ENCODE measurements around the gene ZNF839.

ZNF839 gene

GRCh38 chr14:102320671-102321455, 1.3 kb downstream of the ZNF839 start:
- TF ChIP-seq REST (IDR thresholded peaks at IDR 0.05; ENCODE audit: insufficient read depth in 1 of 2, low read depth in 2 of 2, low read length in 2 of 2) (no peak), POLR2AphosphoS5 (IDR thresholded peaks at IDR 0.05; ENCODE audit: low read depth, low read length) (no peak), FOXP2 (optimal IDR thresholded peaks at IDR 0.05; ENCODE audit: borderline replicate concordance, extremely low read depth, extremely low read length, insufficient read depth) (no peak), SIN3A (IDR thresholded peaks at IDR 0.05; ENCODE audit: borderline replicate concordance, insufficient read depth, low read length) (no peak), TAF1 (IDR thresholded peaks at IDR 0.05; ENCODE audit: borderline replicate concordance, insufficient read depth, low read length) (no peak)

GRCh38 chr14:102321456-102322422, 2.2 kb downstream of the ZNF839 start:
- no peak for TF ChIP-seq FOXP2 (optimal IDR thresholded peaks at IDR 0.05; ENCODE audit: borderline replicate concordance, extremely low read depth, extremely low read length, insufficient read depth)

GRCh38 chr14:102323102-102323501, 3.6 kb downstream of the ZNF839 start:
- TF ChIP-seq POLR2AphosphoS5 (IDR thresholded peaks at IDR 0.05; ENCODE audit: low read depth, low read length), result no peak
- no peak for TF ChIP-seq FOXP2 (optimal IDR thresholded peaks at IDR 0.05; ENCODE audit: borderline replicate concordance, extremely low read depth, extremely low read length, insufficient read depth)
- TF ChIP-seq REST (IDR thresholded peaks at IDR 0.05; ENCODE audit: insufficient read depth in 1 of 2, low read depth in 2 of 2, low read length in 2 of 2), result no peak
- TF ChIP-seq TAF1 (IDR thresholded peaks at IDR 0.05; ENCODE audit: borderline replicate concordance, insufficient read depth, low read length), result no peak
- no peak for TF ChIP-seq SIN3A (IDR thresholded peaks at IDR 0.05; ENCODE audit: borderline replicate concordance, insufficient read depth, low read length)

- TF ChIP-seq POLR2AphosphoS5 (IDR thresholded peaks at IDR 0.05; ENCODE audit: low read depth, low read length) (no peak), REST (IDR thresholded peaks at IDR 0.05; ENCODE audit: insufficient read depth in 1 of 2, low read depth in 2 of 2, low read length in 2 of 2) (no peak), TAF1 (IDR thresholded peaks at IDR 0.05; ENCODE audit: borderline replicate concordance, insufficient read depth, low read length) (no peak), SIN3A (IDR thresholded peaks at IDR 0.05; ENCODE audit: borderline replicate concordance, insufficient read depth, low read length) (no peak), FOXP2 (optimal IDR thresholded peaks at IDR 0.05; ENCODE audit: borderline replicate concordance, extremely low read depth, extremely low read length, insufficient read depth) (no peak)
These were observed 6.3 kb downstream of the ZNF839 start for GRCh38 chr14:102325791-102326345.

GRCh38 chr14:102326583-102326982, 7.0 kb downstream of the ZNF839 start:
- no peak for TF ChIP-seq REST (IDR thresholded peaks at IDR 0.05; ENCODE audit: insufficient read depth in 1 of 2, low read depth in 2 of 2, low read length in 2 of 2)
- TF ChIP-seq FOXP2 (optimal IDR thresholded peaks at IDR 0.05; ENCODE audit: borderline replicate concordance, extremely low read depth, extremely low read length, insufficient read depth), result no peak
- TF ChIP-seq SIN3A (IDR thresholded peaks at IDR 0.05; ENCODE audit: borderline replicate concordance, insufficient read depth, low read length), result no peak
- TF ChIP-seq POLR2AphosphoS5 (IDR thresholded peaks at IDR 0.05; ENCODE audit: low read depth, low read length), result no peak
- TF ChIP-seq TAF1 (IDR thresholded peaks at IDR 0.05; ENCODE audit: borderline replicate concordance, insufficient read depth, low read length), result no peak

All from PFSK-1 (cell line).